ENCODE measurements around the gene ABLIM2. TPM values are rescaled to one million over a fixed set of nuclear protein-coding genes. Genes with fewer than 3 reads are reported as not detected.

Gene ABLIM2
- total and polyA plus RNA-seq, 2 of the 8 experiments (the other 6 are each of a cell fraction or from before 2014, with no cell fraction given): 2.8 to 3.0 TPM

DNA sequence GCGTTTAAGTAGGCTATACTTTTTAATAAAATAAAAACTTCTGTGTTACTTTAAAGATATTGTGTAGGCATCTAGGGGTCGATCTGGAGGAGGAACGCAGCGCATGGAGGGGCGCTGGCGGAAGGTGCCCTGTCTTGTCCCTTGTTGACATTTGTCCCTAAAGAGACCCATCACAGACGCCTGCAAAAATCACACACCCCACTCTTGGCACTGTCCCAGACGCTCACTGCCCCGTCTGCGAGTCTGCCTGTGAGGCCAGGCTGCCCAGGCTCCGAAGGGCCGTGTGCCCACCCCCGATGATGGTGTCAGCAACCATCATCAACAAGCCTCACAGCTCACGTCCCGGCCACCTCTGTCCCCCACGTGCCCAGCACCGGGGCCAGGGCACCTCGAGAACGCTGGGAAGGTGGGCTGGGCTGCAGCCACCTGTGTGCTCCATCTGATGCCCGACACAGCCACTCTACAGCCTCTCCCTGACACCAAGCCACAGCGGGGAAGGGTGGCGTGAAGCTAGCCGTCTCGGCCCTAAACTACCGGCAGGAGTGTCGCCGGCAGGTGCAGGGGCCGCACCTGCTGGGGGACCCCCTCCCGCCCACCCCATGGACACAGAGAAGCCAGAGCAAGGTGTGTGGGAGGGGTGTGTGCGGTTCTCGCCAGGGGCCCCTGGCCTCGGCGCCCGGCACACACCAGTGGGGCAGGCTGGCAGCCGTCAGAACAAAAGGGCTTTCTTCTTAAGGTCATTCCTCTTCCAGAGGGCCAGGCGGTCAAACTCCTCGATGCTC, 192.1 kb downstream of the ABLIM2 start (continued):
- TF ChIP-seq, protein P1, sequence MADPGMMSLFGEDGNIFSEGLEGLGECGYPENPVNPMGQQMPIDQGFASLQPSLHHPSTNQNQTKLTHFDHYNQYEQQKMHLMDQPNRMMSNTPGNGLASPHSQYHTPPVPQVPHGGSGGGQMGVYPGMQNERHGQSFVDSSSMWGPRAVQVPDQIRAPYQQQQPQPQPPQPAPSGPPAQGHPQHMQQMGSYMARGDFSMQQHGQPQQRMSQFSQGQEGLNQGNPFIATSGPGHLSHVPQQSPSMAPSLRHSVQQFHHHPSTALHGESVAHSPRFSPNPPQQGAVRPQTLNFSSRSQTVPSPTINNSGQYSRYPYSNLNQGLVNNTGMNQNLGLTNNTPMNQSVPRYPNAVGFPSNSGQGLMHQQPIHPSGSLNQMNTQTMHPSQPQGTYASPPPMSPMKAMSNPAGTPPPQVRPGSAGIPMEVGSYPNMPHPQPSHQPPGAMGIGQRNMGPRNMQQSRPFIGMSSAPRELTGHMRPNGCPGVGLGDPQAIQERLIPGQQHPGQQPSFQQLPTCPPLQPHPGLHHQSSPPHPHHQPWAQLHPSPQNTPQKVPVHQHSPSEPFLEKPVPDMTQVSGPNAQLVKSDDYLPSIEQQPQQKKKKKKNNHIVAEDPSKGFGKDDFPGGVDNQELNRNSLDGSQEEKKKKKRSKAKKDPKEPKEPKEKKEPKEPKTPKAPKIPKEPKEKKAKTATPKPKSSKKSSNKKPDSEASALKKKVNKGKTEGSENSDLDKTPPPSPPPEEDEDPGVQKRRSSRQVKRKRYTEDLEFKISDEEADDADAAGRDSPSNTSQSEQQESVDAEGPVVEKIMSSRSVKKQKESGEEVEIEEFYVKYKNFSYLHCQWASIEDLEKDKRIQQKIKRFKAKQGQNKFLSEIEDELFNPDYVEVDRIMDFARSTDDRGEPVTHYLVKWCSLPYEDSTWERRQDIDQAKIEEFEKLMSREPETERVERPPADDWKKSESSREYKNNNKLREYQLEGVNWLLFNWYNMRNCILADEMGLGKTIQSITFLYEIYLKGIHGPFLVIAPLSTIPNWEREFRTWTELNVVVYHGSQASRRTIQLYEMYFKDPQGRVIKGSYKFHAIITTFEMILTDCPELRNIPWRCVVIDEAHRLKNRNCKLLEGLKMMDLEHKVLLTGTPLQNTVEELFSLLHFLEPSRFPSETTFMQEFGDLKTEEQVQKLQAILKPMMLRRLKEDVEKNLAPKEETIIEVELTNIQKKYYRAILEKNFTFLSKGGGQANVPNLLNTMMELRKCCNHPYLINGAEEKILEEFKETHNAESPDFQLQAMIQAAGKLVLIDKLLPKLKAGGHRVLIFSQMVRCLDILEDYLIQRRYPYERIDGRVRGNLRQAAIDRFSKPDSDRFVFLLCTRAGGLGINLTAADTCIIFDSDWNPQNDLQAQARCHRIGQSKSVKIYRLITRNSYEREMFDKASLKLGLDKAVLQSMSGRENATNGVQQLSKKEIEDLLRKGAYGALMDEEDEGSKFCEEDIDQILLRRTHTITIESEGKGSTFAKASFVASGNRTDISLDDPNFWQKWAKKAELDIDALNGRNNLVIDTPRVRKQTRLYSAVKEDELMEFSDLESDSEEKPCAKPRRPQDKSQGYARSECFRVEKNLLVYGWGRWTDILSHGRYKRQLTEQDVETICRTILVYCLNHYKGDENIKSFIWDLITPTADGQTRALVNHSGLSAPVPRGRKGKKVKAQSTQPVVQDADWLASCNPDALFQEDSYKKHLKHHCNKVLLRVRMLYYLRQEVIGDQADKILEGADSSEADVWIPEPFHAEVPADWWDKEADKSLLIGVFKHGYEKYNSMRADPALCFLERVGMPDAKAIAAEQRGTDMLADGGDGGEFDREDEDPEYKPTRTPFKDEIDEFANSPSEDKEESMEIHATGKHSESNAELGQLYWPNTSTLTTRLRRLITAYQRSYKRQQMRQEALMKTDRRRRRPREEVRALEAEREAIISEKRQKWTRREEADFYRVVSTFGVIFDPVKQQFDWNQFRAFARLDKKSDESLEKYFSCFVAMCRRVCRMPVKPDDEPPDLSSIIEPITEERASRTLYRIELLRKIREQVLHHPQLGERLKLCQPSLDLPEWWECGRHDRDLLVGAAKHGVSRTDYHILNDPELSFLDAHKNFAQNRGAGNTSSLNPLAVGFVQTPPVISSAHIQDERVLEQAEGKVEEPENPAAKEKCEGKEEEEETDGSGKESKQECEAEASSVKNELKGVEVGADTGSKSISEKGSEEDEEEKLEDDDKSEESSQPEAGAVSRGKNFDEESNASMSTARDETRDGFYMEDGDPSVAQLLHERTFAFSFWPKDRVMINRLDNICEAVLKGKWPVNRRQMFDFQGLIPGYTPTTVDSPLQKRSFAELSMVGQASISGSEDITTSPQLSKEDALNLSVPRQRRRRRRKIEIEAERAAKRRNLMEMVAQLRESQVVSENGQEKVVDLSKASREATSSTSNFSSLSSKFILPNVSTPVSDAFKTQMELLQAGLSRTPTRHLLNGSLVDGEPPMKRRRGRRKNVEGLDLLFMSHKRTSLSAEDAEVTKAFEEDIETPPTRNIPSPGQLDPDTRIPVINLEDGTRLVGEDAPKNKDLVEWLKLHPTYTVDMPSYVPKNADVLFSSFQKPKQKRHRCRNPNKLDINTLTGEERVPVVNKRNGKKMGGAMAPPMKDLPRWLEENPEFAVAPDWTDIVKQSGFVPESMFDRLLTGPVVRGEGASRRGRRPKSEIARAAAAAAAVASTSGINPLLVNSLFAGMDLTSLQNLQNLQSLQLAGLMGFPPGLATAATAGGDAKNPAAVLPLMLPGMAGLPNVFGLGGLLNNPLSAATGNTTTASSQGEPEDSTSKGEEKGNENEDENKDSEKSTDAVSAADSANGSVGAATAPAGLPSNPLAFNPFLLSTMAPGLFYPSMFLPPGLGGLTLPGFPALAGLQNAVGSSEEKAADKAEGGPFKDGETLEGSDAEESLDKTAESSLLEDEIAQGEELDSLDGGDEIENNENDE (IDR thresholded peaks at IDR 0.05; ENCODE audit: insufficient replicate concordance, low read length): no peak
- TF ChIP-seq JUND (IDR thresholded peaks at IDR 0.05; ENCODE audit: low read length) (no peak), HDAC2 (IDR thresholded peaks at IDR 0.05; ENCODE audit: borderline replicate concordance in 1 of 2, low read depth in 2 of 2, low read length in 2 of 2) (no peak), SIN3A (conservative IDR thresholded peaks at IDR 0.05 in 1 of 2, IDR thresholded peaks at IDR 0.05 in 1 of 2; ENCODE audit: low read depth in 1 of 2, low read length in 2 of 2) (no peak), RNF2 (IDR thresholded peaks at IDR 0.05; ENCODE audit: borderline replicate concordance, low read depth, low read length, missing control alignments, poor library complexity, severe bottlenecking) (no peak), POU5F1 (IDR thresholded peaks at IDR 0.05; ENCODE audit: low read depth, low read length) (no peak), GTF2F1 (IDR thresholded peaks at IDR 0.05; ENCODE audit: borderline replicate concordance, low read depth, low read length) (no peak), SRF (IDR thresholded peaks at IDR 0.05; ENCODE audit: low read depth, low read length) (no peak), HDAC6 (IDR thresholded peaks at IDR 0.05; ENCODE audit: low read depth, low read length) (no peak), POLR2A (IDR thresholded peaks at IDR 0.05; ENCODE audit: control extremely low read depth in 1 of 2, low read depth in 2 of 2, low read length in 2 of 2) (no peak)

Measured in H1 (cell line).